HCT116 (cell line): ENCODE measurements around the gene DDX55. TPM values are rescaled to one million over a fixed set of nuclear protein-coding genes. Genes with fewer than 3 reads are reported as not detected.

ENCODE experiments used
- ATAC-seq: fragments of 200-7000 bp; cut with Tn5 transposase; 2 replicates; pipeline ENCODE4 v1.9.1; 2020; ENCODE audit warnings: mild to moderate bottlenecking, moderate library complexity
- BruUV-seq: library from RNA; stranded (reverse); fragments of 400-500 nt; replicated peaks from 2 replicates; lab custom pipeline; 2021; lab: Mats Ljungman, UMichigan
- CTCF ChIA-PET: fragments of 300-600 bp; sonication (Branson Sonifier 250); formaldehyde crosslinking; loops from one replicate; lab custom pipeline; 2021; ENCODE audit warnings: antibody characterized with exemption; lab: Charles Lee
- POLR2A ChIA-PET: fragments of 300-600, 350-600 bp; sonication (Branson Sonifier 250); formaldehyde crosslinking; loops from one replicate; lab custom pipeline; 2021; ENCODE audit warnings: antibody characterized with exemption; lab: Charles Lee
- RAD21 ChIA-PET, 2 experiments: fragments of 300-600 bp; sonication (Branson Sonifier 250); formaldehyde crosslinking; loops; one replicate each; lab custom pipeline; 2023; ENCODE audit warnings: low total read pairs in 2 of 2; ENCODE audit not compliant: uncharacterized antibody in 2 of 2, unreplicated experiment in 2 of 2, low non-redundant PET in 1 of 2; lab: Charles Lee
- DNase-seq: peaks from one replicate; pipeline ENCODE4 v3.0.0-alpha.2; 2010; ENCODE audit warnings: low read depth, low spot score
- H2AFZ ChIP-seq: fragments of 200-600 bp; shearing (Covaris generic), sonication (generic); 2 replicates; pipeline ENCODE4 v1.6.1; 2017; ENCODE audit warnings: low read depth, mixed run types, mixed read lengths, antibody characterized with exemption, low read length; ENCODE audit not compliant: poor library complexity, severe bottlenecking
- H3K27ac ChIP-seq: 2 replicates; pipeline ENCODE4 v1.5.1; 2012; ENCODE audit warnings: low read depth, low read length
- H3K27me3 ChIP-seq: fragments of 200-600 bp; sonication (generic); 2 replicates; pipeline ENCODE4 v1.6.1; 2016; ENCODE audit warnings: mixed run types, low read length, mixed read lengths; ENCODE audit not compliant: insufficient read depth
- H3K36me3 ChIP-seq, 2 experiments: fragments of 200-500 bp in 1 of 2; fragments of 200-600 bp in 1 of 2; sonication (Bioruptor generic) in 1 of 2; sonication (generic) in 1 of 2; 2 replicates each; pipeline versions ENCODE4 v1.5.1 to v1.6.1; 2014 to 2016; ENCODE audit warnings: low read length in 2 of 2, inconsistent platforms in 1 of 2, mixed read lengths in 1 of 2, mixed run types in 1 of 2; ENCODE audit not compliant: insufficient read depth in 2 of 2, control insufficient read depth in 1 of 2
- H3K4me1 ChIP-seq, 2 experiments: fragments of 200-600 bp in 1 of 2; sonication (generic) in 1 of 2; 2 replicates each; pipeline versions ENCODE4 v1.5.1 to v1.6.1; 2012 to 2017; ENCODE audit warnings: low read length in 2 of 2, inconsistent platforms in 1 of 2, mild to moderate bottlenecking in 1 of 2, mixed read lengths in 1 of 2, mixed run types in 1 of 2, moderate library complexity in 1 of 2; ENCODE audit not compliant: insufficient read depth in 2 of 2, control insufficient read depth in 1 of 2
- H3K4me2 ChIP-seq: fragments of 200-600 bp; sonication (generic); 2 replicates; pipeline ENCODE4 v1.6.1; 2017; ENCODE audit warnings: mixed run types, low read length, mixed read lengths
- H3K4me3 ChIP-seq, 2 experiments: fragments of 200-600 bp in 1 of 2; sonication (generic) in 1 of 2; replicated peaks in 1 of 2; 2 replicates each; pipeline ENCODE4 v1.5.1; 2011 to 2016; ENCODE audit warnings: low read length in 2 of 2, control low read depth in 1 of 2, low read depth in 1 of 2, mild to moderate bottlenecking in 1 of 2, mixed read lengths in 1 of 2, mixed run types in 1 of 2
- H3K79me2 ChIP-seq: fragments of 200-600 bp; sonication (generic); 2 replicates; pipeline ENCODE4 v1.6.1; 2017; ENCODE audit warnings: mild to moderate bottlenecking, mixed run types, low read length, moderate library complexity, mixed read lengths; ENCODE audit not compliant: insufficient read depth
- H3K9ac ChIP-seq: fragments of 200-600 bp; sonication (generic); 2 replicates; pipeline ENCODE4 v1.6.1; 2016; ENCODE audit warnings: low read length, mixed read lengths
- H3K9me2 ChIP-seq: fragments of 200-600 bp; sonication (generic), shearing (Covaris generic); 2 replicates; pipeline ENCODE4 v1.6.1; 2017; ENCODE audit warnings: mixed run types, mild to moderate bottlenecking, moderate library complexity; ENCODE audit not compliant: insufficient read depth
- H3K9me3 ChIP-seq, 2 experiments: fragments of 200-500 bp in 1 of 2; fragments of 200-600 bp in 1 of 2; sonication (Bioruptor generic) in 1 of 2; sonication (generic) in 1 of 2; 2 replicates each; pipeline ENCODE4 v1.6.1; 2014 to 2017; ENCODE audit warnings: low read length in 2 of 2, mixed read lengths in 2 of 2, inconsistent platforms in 1 of 2, low read depth in 1 of 2, mild to moderate bottlenecking in 1 of 2, mixed run types in 1 of 2, moderate library complexity in 1 of 2; ENCODE audit not compliant: control insufficient read depth in 1 of 2, insufficient read depth in 1 of 2
- H4K20me1 ChIP-seq: fragments of 200-600 bp; sonication (generic), shearing (Covaris generic); 2 replicates; pipeline ENCODE4 v1.6.1; 2017; ENCODE audit warnings: mixed run types, mild to moderate bottlenecking, moderate library complexity; ENCODE audit not compliant: insufficient read depth
- ATF3 ChIP-seq: IDR thresholded peaks from 2 replicates; pipeline ENCODE4 v1.6.1; 2012
- CBX3 ChIP-seq: IDR thresholded peaks from 2 replicates; pipeline ENCODE4 v1.6.1; 2012; ENCODE audit warnings: low read depth
- CTCF ChIP-seq, 3 experiments: fragments of 200-600 bp in 1 of 3; sonication (generic) in 1 of 3; IDR thresholded peaks in 2 of 3; conservative IDR thresholded peaks in 1 of 3; 2 replicates each; pipeline ENCODE4 v1.5.1; 2012 to 2017; ENCODE audit warnings: low read depth in 2 of 3, low read length in 2 of 3, antibody characterized with exemption in 1 of 3, borderline replicate concordance in 1 of 3, control low read depth in 1 of 3, mild to moderate bottlenecking in 1 of 3, mixed read lengths in 1 of 3, mixed run types in 1 of 3, moderate library complexity in 1 of 3; ENCODE audit not compliant: insufficient read depth in 1 of 3
- EGR1 ChIP-seq: IDR thresholded peaks from 2 replicates; pipeline ENCODE4 v1.6.1; 2012; ENCODE audit warnings: low read depth
- EZH2phosphoT487 ChIP-seq: fragments of 200-600 bp; IDR thresholded peaks from 2 replicates; pipeline ENCODE4 v1.6.1; 2018; ENCODE audit warnings: antibody characterized with exemption, borderline replicate concordance
- JUND ChIP-seq: IDR thresholded peaks from 2 replicates; pipeline ENCODE4 v1.6.1; 2012
- MAX ChIP-seq: IDR thresholded peaks from 2 replicates; pipeline ENCODE4 v1.6.1; 2012
- RAD21 ChIP-seq: IDR thresholded peaks from 2 replicates; pipeline ENCODE4 v1.6.1; 2012; ENCODE audit warnings: low read depth, mild to moderate bottlenecking
- REST ChIP-seq: IDR thresholded peaks from 2 replicates; pipeline ENCODE4 v1.6.1; 2012; ENCODE audit warnings: low read depth
- SRF ChIP-seq: IDR thresholded peaks from 2 replicates; pipeline ENCODE4 v1.6.1; 2012; ENCODE audit warnings: low read depth
- ZBTB33 ChIP-seq: IDR thresholded peaks from 2 replicates; pipeline ENCODE4 v1.6.1; 2011; ENCODE audit warnings: mild to moderate bottlenecking, low read length, moderate library complexity; ENCODE audit not compliant: insufficient replicate concordance; ENCODE audit errors: extremely low read depth
- intact Hi-C: fragments of 100-400 bp; cut with micrococcal nuclease; formaldehyde crosslinking; loops from 2 replicates; pipeline ENCODE4 v1.10.0; 2022
- total RNA-seq: library from RNA; stranded (reverse); gene quantifications from one replicate; pipeline ENCODE4 v1.2.1, GENCODE V29; 2021; ENCODE audit not compliant: unreplicated experiment

Gene DDX55
- total RNA-seq, 1 experiment from 2014 or later = 41.8 TPM

GRCh38 chr12:123595729-123596128 is 6.2 kb upstream of the DDX55 start:
- intact Hi-C loops = no loop called here
- H3K4me3 ChIP-seq = no peak overlapping the region
- ChIA-PET RAD21 (no interaction called here), CTCF (no interaction called here), POLR2A (no interaction called here)
- H3K9me3 ChIP-seq = no peaks in the 10 kb centered on the region
- no peaks in the 10 kb centered on the region for H3K9me2 ChIP-seq
- H4K20me1 ChIP-seq = no peaks in the 10 kb centered on the region
- no peak overlapping the region for H3K27ac ChIP-seq
- peaks cover 0 to under 1% of the 10 kb centered on the region in 2 experiments; a peak in 1 of 4 replicates for H3K4me1 ChIP-seq
- DNase-seq = no peak
- ATAC-seq = no peak
- H3K79me2 ChIP-seq = peaks cover 66% of the 10 kb centered on the region
- H3K27me3 ChIP-seq = no peaks in the 10 kb centered on the region
- no TSS peak for BruUV-seq
- H3K9ac ChIP-seq = no peak overlapping the region
- H3K36me3 ChIP-seq = peaks cover 30 to 47% of the 10 kb centered on the region in 2 experiments
- H2AFZ ChIP-seq = no peak overlapping the region
- H3K4me2 ChIP-seq = no peak overlapping the region
- TF ChIP-seq ATF3 (no peak), EZH2phosphoT487 (no peak), REST (no peak), SRF (no peak), RAD21 (no peak), CTCF (IDR thresholded peaks at IDR 0.05 in 2 of 3, conservative IDR thresholded peaks at IDR 0.05 in 1 of 3; ENCODE audit: borderline replicate concordance in 1 of 3, insufficient read depth in 1 of 3, low read depth in 2 of 3, low read length in 2 of 3) (no peak), CBX3 (no peak), MAX (no peak), ZBTB33 (no peak), EGR1 (no peak), JUND (no peak)
- TF ChIP-seq, all 23 proteins: peak for 0
